ENCODE data around the gene DYRK4. TPM values are rescaled to one million over a fixed set of nuclear protein-coding genes. Genes with fewer than 3 reads are reported as not detected.

The DYRK4 gene
- total RNA-seq, 1 donor from 2014 or later: 19.4 TPM

DNA sequence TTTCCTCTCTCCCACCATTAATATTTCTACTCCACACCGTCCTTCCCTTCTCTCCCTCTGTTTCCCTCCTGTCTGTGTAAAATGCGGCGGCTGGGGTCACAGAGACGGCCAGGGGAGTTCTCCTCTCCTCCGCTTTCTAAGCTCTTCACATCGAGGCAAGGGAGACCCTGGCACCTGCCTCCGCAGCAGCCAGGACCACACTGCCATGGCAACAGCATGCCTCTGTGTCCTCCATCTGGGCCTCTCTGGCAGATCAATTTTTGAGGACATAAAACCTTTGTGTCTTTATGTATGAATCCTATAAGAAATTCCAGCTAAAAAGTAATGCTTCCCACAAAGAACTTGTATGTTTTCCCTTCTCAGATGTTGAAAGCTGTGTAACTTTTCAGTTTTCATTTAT lies 41.4 kb downstream of the DYRK4 start:
- no peaks in the 10 kb centered on the region for H3K27me3 ChIP-seq
- H3K4me3 ChIP-seq: no peak overlapping the region
- no peaks in the 10 kb centered on the region for H3K9me3 ChIP-seq
- H3K4me1 ChIP-seq: peaks cover 23% of the 10 kb centered on the region
- intact Hi-C loops (cut with DNase I): no loop called here
- no peak overlapping the region for H3K27ac ChIP-seq
- TF ChIP-seq POLR2AphosphoS5 (IDR thresholded peaks at IDR 0.05; ENCODE audit: insufficient read depth in 1 of 2, low read depth in 1 of 2): no peak
- H3K36me3 ChIP-seq: no peaks in the 10 kb centered on the region
- no peak for DNase-seq (ENCODE audit: extremely low spot score in 2 of 2)

DNA sequence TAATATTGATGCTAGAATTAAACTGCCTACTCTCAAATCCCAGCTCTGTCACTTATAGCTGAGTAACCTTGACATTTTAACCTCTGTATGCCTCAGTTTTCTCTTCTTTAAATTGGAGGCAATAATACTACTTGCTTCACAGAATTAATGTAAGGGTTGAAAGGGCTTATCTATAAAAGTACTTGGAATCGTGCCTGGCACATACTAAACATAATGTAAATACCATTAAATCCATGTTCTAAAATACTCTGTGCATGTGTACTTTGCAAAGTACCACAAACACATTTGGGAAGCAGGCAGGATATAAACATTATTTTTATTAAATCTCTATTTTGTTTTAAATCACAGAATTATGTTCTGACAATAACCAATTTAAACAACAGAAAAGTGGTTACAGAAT lies 41.9 kb downstream of the DYRK4 start:
- peaks cover 23% of the 10 kb centered on the region for H3K4me1 ChIP-seq
- DNase-seq (ENCODE audit: extremely low spot score in 2 of 2): no peak
- H3K4me3 ChIP-seq: no peak overlapping the region
- no peak overlapping the region for H3K27ac ChIP-seq
- no peaks in the 10 kb centered on the region for H3K27me3 ChIP-seq
- TF ChIP-seq POLR2AphosphoS5 (IDR thresholded peaks at IDR 0.05; ENCODE audit: insufficient read depth in 1 of 2, low read depth in 1 of 2): no peak
- TF ChIP-seq, protein P1, sequence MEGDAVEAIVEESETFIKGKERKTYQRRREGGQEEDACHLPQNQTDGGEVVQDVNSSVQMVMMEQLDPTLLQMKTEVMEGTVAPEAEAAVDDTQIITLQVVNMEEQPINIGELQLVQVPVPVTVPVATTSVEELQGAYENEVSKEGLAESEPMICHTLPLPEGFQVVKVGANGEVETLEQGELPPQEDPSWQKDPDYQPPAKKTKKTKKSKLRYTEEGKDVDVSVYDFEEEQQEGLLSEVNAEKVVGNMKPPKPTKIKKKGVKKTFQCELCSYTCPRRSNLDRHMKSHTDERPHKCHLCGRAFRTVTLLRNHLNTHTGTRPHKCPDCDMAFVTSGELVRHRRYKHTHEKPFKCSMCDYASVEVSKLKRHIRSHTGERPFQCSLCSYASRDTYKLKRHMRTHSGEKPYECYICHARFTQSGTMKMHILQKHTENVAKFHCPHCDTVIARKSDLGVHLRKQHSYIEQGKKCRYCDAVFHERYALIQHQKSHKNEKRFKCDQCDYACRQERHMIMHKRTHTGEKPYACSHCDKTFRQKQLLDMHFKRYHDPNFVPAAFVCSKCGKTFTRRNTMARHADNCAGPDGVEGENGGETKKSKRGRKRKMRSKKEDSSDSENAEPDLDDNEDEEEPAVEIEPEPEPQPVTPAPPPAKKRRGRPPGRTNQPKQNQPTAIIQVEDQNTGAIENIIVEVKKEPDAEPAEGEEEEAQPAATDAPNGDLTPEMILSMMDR (IDR thresholded peaks at IDR 0.05): no peak
- TF ChIP-seq POLR2A (IDR thresholded peaks at IDR 0.05): no peak
- H3K36me3 ChIP-seq: no peaks in the 10 kb centered on the region
- H3K9me3 ChIP-seq: no peaks in the 10 kb centered on the region
- intact Hi-C loops (cut with DNase I): no loop called here

DNA sequence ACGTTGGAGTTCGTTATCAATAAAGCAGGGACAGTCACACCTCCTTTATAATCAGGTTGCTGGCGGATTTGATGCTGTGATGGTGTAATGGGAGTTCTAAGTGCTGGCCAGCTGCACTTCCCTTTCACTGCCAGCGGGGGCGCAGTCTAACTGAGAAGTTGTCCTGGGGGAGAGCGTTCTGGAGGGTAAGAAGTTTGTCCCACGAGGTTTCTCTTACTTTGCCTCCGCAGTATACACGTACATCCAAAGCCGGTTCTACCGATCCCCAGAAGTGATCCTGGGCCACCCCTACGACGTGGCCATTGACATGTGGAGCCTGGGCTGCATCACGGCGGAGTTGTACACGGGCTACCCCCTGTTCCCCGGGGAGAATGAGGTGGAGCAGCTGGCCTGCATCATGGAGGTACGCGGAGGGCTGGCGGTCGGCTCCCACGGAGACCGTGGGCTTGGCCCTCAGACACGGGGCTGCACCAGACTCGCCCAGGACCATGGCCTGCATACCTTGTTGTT lies 42.7 kb downstream of the DYRK4 start:
- Histone ChIP-seq H3K9me3 (no peaks in the 10 kb centered on the region), H3K36me3 (no peaks in the 10 kb centered on the region), H3K27me3 (no peaks in the 10 kb centered on the region), H3K27ac (peak overlapping the region; percentile 64), H3K4me1 (peaks cover 23% of the 10 kb centered on the region), H3K4me3 (peak overlapping the region; percentile 72 to 73)
- intact Hi-C loops (cut with DNase I): no loop called here
- no peak for DNase-seq (ENCODE audit: extremely low spot score in 2 of 2)
- TF ChIP-seq POLR2AphosphoS5 (IDR thresholded peaks at IDR 0.05; ENCODE audit: insufficient read depth in 1 of 2, low read depth in 1 of 2) (peak; percentile 65 to 82), POLR2A (IDR thresholded peaks at IDR 0.05) (no peak)
- TF ChIP-seq, protein P1 (IDR thresholded peaks at IDR 0.05): peak; percentile 65 to 92 (median 82)

DNA sequence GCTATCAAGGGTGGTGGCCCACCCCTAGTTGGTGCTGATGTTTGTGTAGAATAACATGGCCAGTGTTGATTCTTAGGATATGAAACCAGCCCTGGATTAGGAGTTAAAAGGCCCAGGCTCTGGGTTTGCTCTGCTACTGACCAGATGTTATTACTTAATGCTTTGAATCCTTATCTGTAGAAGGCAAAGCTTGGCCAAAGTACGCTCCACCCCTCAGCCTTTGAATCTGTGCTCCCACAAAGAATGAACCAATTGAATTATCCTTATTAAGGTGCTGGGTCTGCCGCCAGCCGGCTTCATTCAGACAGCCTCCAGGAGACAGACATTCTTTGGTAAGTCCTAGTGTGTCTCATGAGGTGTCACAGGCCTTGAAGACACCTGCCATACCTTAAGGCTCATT lies 45.0 kb downstream of the DYRK4 start:
- Histone ChIP-seq H3K36me3 (peaks cover 0 to 17% of the 10 kb centered on the region in 2 donors), H3K27ac (no peak overlapping the region), H3K9me3 (no peaks in the 10 kb centered on the region), H3K27me3 (no peaks in the 10 kb centered on the region), H3K4me3 (no peak overlapping the region), H3K4me1 (peaks cover 23% of the 10 kb centered on the region)
- DNase-seq (ENCODE audit: extremely low spot score in 2 of 2): no peak
- TF ChIP-seq POLR2A (IDR thresholded peaks at IDR 0.05) (no peak), POLR2AphosphoS5 (IDR thresholded peaks at IDR 0.05; ENCODE audit: insufficient read depth in 1 of 2, low read depth in 1 of 2) (no peak)
- TF ChIP-seq, protein P1 (IDR thresholded peaks at IDR 0.05): no peak
- intact Hi-C loops (cut with DNase I): no loop called here

DNA sequence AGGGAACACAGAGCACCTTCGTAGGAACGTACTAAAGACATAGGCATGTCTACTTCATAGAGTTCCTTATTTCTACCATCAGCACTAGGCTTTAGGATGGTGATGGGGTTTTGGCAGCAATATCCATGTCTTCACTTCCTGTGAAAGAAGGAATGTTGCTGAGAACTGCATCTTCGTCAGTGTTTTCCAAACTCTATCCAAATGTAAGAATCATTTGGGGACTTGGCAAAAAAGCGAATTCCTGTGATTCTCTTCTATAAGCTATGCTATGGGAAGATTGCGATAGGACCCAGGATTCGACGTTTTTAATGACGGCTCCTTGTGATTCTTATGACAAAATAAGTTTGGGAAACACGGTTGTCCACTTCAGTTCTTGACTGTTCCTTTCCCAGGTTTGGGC lies 47.1 kb downstream of the DYRK4 start:
- Histone ChIP-seq H3K4me1 (peaks cover 23% of the 10 kb centered on the region), H3K9me3 (no peaks in the 10 kb centered on the region), H3K27ac (no peak overlapping the region), H3K27me3 (no peaks in the 10 kb centered on the region), H3K36me3 (peaks cover 0 to 36% of the 10 kb centered on the region in 2 donors), H3K4me3 (no peak overlapping the region)
- intact Hi-C loops (cut with DNase I): no loop called here
- DNase-seq (ENCODE audit: extremely low spot score in 2 of 2): no peak
- TF ChIP-seq, protein P1 (IDR thresholded peaks at IDR 0.05): no peak
- no peak for TF ChIP-seq POLR2A (IDR thresholded peaks at IDR 0.05)
- no peak for TF ChIP-seq POLR2AphosphoS5 (IDR thresholded peaks at IDR 0.05; ENCODE audit: insufficient read depth in 1 of 2, low read depth in 1 of 2)
